PC-9 (cell line): Measurements from ENCODE around the gene SLC6A4. TPM values are rescaled to one million over a fixed set of nuclear protein-coding genes. Genes with fewer than 3 reads are reported as not detected.

Source experiments
- BruUV-seq: library from RNA; stranded (reverse); fragments of 400-500 nt; replicated peaks from 2 replicates; lab custom pipeline; 2021; lab: Mats Ljungman, UMichigan
- CTCF ChIA-PET: fragments of 300-600 bp; sonication (Branson Sonifier 250); formaldehyde crosslinking; loops from one replicate; lab custom pipeline; 2022; ENCODE audit warnings: antibody characterized with exemption; lab: Charles Lee
- POLR2A ChIA-PET: fragments of 300-600 bp; sonication (Branson Sonifier 250); formaldehyde crosslinking; loops from one replicate; lab custom pipeline; 2022; ENCODE audit warnings: antibody characterized with exemption; ENCODE audit not compliant: unreplicated experiment; lab: Charles Lee
- DNase-seq, 2 experiments: peaks; one replicate each; pipeline versions ENCODE4 v3.0.0 to v3.0.0-alpha.2; 2015 to 2022; ENCODE audit warnings: mixed read lengths in 1 of 2
- H2AFZ ChIP-seq: fragments of 200-600 bp; sonication (generic); 2 replicates; pipeline ENCODE4 v1.8.1; 2017; ENCODE audit warnings: antibody characterized with exemption
- H3F3A ChIP-seq: fragments of 200-600 bp; sonication (generic); 2 replicates; pipeline ENCODE4 v1.8.1; 2017; ENCODE audit warnings: antibody characterized with exemption, mild to moderate bottlenecking, low read depth; ENCODE audit not compliant: insufficient read depth
- H3K27ac ChIP-seq: fragments of 200-600 bp; sonication (generic); 2 replicates; pipeline ENCODE4 v1.6.1; 2016; ENCODE audit warnings: mixed run types
- H3K27me3 ChIP-seq: fragments of 200-600 bp; sonication (generic); 2 replicates; pipeline ENCODE4 v1.6.1; 2016; ENCODE audit warnings: low read depth, mixed run types; ENCODE audit not compliant: insufficient read depth
- H3K36me3 ChIP-seq: fragments of 200-600 bp; sonication (generic); 2 replicates; pipeline ENCODE4 v1.6.1; 2016; ENCODE audit warnings: low read depth, mixed run types
- H3K4me1 ChIP-seq: fragments of 200-600 bp; sonication (generic); replicated peaks from 2 replicates; pipeline ENCODE4 v1.6.1; 2016; ENCODE audit warnings: mixed run types; ENCODE audit not compliant: insufficient read depth
- H3K4me2 ChIP-seq: fragments of 200-600 bp; sonication (generic); 2 replicates; pipeline ENCODE4 v1.6.1; 2017; ENCODE audit warnings: mixed run types
- H3K4me3 ChIP-seq: fragments of 200-600 bp; sonication (generic); 2 replicates; pipeline ENCODE4 v1.6.1; 2016; ENCODE audit warnings: mixed run types
- H3K79me2 ChIP-seq: fragments of 200-600 bp; sonication (generic); 2 replicates; pipeline ENCODE4 v1.6.1; 2017; ENCODE audit warnings: low read depth, mixed run types
- H3K9me2 ChIP-seq: fragments of 200-600 bp; sonication (generic); 2 replicates; pipeline ENCODE4 v1.8.1; 2017; ENCODE audit warnings: mild to moderate bottlenecking; ENCODE audit not compliant: insufficient read depth
- H3K9me3 ChIP-seq: fragments of 200-600 bp; sonication (generic); 2 replicates; pipeline ENCODE4 v1.8.1; 2016; ENCODE audit warnings: low read depth; ENCODE audit not compliant: insufficient read depth
- H4K20me1 ChIP-seq: fragments of 200-600 bp; sonication (generic); 2 replicates; pipeline ENCODE4 v1.8.1; 2017; ENCODE audit not compliant: insufficient read depth
- EZH2 ChIP-seq: fragments of 200-600 bp; sonication (generic); IDR thresholded peaks from 2 replicates; pipeline ENCODE4 v1.8.0; 2017; ENCODE audit warnings: antibody characterized with exemption, low read depth
- intact Hi-C: fragments of 100-400 bp; cut with micrococcal nuclease; formaldehyde crosslinking; loops from one replicate; pipeline ENCODE4 v1.10.0; 2022; ENCODE audit not compliant: unreplicated experiment
- total RNA-seq: library from RNA; stranded (reverse); gene quantifications from 2 replicates; pipeline ENCODE4 v1.2.3, GENCODE V29; 2021
- TF ChIP-seq, protein P1 (sequence below): fragments of 200-600 bp; sonication (generic); conservative IDR thresholded peaks from 2 replicates; pipeline ENCODE4 v1.6.1; 2017; ENCODE audit warnings: mixed run types, antibody characterized with exemption, mild to moderate bottlenecking, moderate library complexity

Gene SLC6A4
- total RNA-seq, 1 experiment from 2014 or later: not detected

DNA sequence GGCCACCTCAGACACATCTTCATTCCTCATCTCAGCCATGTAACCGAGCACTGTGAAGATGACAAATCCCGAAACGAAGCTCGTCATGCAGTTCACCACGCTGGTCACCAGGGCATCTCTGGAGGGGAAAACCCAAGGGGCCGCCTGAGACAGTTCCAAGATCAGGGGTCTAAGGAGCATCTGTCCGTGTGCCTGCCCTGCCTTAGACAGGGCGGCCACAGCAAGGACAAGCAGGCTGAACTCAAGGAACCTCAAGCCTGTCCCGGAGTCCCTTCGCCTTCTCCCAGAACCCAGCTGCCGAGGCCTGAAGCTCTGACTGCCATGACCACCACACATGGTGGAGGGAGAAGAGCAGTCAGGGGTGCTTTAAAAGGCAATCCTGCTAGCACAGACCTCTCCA is 22.7 kb downstream of the SLC6A4 start:
- ChIA-PET CTCF (no interaction called here), POLR2A (no interaction called here)
- H3K4me3 ChIP-seq: no peak overlapping the region

DNA sequence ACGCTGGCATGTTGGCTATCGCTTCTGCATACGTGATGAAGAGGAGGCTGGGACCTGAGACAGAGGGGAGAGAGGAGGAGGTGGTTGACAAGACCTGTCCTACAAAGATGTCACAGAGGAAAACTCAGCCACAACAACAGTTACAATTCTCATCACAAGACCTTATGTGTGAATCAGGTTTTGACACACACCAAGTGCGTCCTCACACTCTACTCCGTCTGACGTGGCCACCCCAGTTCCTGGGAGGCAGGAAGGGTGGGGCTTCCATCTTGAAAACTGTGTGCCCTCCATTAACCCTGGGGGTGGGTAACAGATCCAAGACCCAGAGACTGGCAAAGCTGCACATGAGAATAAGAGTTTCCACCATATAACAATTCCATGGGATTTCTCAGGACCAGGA is 24.1 kb downstream of the SLC6A4 start:
- no peak overlapping the region for H3K4me2 ChIP-seq
- intact Hi-C loops: no loop called here
- no peak overlapping the region for H3K4me3 ChIP-seq
- no peaks in the 10 kb centered on the region for H3K9me2 ChIP-seq
- ChIA-PET CTCF (no interaction called here), POLR2A (no interaction called here)
- no peaks in the 10 kb centered on the region for H3K36me3 ChIP-seq
- TF ChIP-seq, protein P1, sequence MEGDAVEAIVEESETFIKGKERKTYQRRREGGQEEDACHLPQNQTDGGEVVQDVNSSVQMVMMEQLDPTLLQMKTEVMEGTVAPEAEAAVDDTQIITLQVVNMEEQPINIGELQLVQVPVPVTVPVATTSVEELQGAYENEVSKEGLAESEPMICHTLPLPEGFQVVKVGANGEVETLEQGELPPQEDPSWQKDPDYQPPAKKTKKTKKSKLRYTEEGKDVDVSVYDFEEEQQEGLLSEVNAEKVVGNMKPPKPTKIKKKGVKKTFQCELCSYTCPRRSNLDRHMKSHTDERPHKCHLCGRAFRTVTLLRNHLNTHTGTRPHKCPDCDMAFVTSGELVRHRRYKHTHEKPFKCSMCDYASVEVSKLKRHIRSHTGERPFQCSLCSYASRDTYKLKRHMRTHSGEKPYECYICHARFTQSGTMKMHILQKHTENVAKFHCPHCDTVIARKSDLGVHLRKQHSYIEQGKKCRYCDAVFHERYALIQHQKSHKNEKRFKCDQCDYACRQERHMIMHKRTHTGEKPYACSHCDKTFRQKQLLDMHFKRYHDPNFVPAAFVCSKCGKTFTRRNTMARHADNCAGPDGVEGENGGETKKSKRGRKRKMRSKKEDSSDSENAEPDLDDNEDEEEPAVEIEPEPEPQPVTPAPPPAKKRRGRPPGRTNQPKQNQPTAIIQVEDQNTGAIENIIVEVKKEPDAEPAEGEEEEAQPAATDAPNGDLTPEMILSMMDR: no peak
- no peak for TF ChIP-seq EZH2
- H4K20me1 ChIP-seq: no peaks in the 10 kb centered on the region
- no peaks in the 10 kb centered on the region for H3K27me3 ChIP-seq
- H3K9me3 ChIP-seq: no peaks in the 10 kb centered on the region
- DNase-seq: no peak
- no peak overlapping the region for H2AFZ ChIP-seq
- H3K27ac ChIP-seq: no peak overlapping the region
- no TSS peak for BruUV-seq
- H3K4me1 ChIP-seq: no peaks in the 10 kb centered on the region
- no peaks in the 10 kb centered on the region for H3K79me2 ChIP-seq
- no peaks in the 10 kb centered on the region for H3F3A ChIP-seq

More for the DNA sequence above, 22.7 kb downstream of the SLC6A4 start:
- Histone ChIP-seq H3K4me2 (no peak overlapping the region), H3K9me2 (no peaks in the 10 kb centered on the region), H3K36me3 (no peaks in the 10 kb centered on the region), H4K20me1 (no peaks in the 10 kb centered on the region), H3K9me3 (no peaks in the 10 kb centered on the region), H3F3A (no peaks in the 10 kb centered on the region), H3K27me3 (no peaks in the 10 kb centered on the region), H3K79me2 (no peaks in the 10 kb centered on the region), H3K4me1 (no peaks in the 10 kb centered on the region), H2AFZ (no peak overlapping the region), H3K27ac (no peak overlapping the region)
- intact Hi-C loops: no loop called here
- TF ChIP-seq, protein P1: no peak
- no peak for TF ChIP-seq EZH2
- no TSS peak for BruUV-seq
- no peak for DNase-seq

DNA sequence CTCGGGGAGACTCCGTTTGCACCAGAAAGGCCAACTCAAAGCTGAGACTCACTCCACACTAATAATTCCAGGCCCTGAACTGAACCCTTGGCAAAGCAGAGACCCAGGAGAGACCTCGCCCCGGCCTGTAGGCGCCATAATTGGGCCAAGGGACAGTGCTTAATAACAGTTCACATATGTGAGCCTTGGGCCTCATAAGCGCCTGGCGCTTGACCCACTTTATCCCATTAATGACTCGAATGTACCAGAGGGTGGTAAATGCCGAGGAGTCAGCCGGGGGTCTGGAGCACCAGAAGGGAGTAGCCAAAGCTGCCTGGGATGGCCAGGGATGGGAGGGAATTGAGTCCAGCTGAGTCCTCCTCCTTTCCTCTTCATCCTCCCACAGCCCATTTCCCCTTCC is 24.6 kb downstream of the SLC6A4 start:
- no peak for TF ChIP-seq EZH2
- TF ChIP-seq, protein P1: no peak
- H3K4me2 ChIP-seq: no peak overlapping the region
- CTCF ChIA-PET: no interaction called here

More for the DNA sequence above, 24.6 kb downstream of the SLC6A4 start:
- H3K4me1 ChIP-seq: no peaks in the 10 kb centered on the region
- no peaks in the 10 kb centered on the region for H3F3A ChIP-seq
- intact Hi-C loops: no loop called here
- H3K27ac ChIP-seq: no peak overlapping the region
- H3K79me2 ChIP-seq: no peaks in the 10 kb centered on the region
- H3K27me3 ChIP-seq: no peaks in the 10 kb centered on the region
- no peak overlapping the region for H2AFZ ChIP-seq
- DNase-seq: no peak
- H3K9me3 ChIP-seq: no peaks in the 10 kb centered on the region
- H3K4me3 ChIP-seq: no peak overlapping the region
- no peaks in the 10 kb centered on the region for H3K9me2 ChIP-seq
- H4K20me1 ChIP-seq: no peaks in the 10 kb centered on the region
- POLR2A ChIA-PET: no interaction called here
- H3K36me3 ChIP-seq: no peaks in the 10 kb centered on the region
- BruUV-seq: no TSS peak
